Adipocyte (in vitro differentiated cells): Measurements from ENCODE around the gene FRS2.
"Not testable (repeated sequence)": the region's sequence is repeated elsewhere in the genome, so short reads cannot be mapped to it uniquely, and the experiment has no call there.

Source experiments
- DNase-seq: peaks from one replicate; pipeline ENCODE4 v3.0.0-alpha.2; 2015; ENCODE audit warnings: low read depth
- H3K27me3 ChIP-seq: replicated peaks from 2 replicates; pipeline ENCODE4 v1.7.0; 2013; ENCODE audit warnings: mild to moderate bottlenecking, low read length, moderate library complexity; ENCODE audit not compliant: control insufficient read depth, insufficient read depth
- H3K36me3 ChIP-seq: 2 replicates; pipeline ENCODE4 v1.7.0; 2013; ENCODE audit warnings: low read length, mild to moderate bottlenecking, moderate library complexity; ENCODE audit not compliant: control insufficient read depth, insufficient read depth, severe bottlenecking
- H3K4me1 ChIP-seq: 2 replicates; pipeline ENCODE4 v1.7.0; 2013; ENCODE audit warnings: mild to moderate bottlenecking, low read length, moderate library complexity; ENCODE audit not compliant: control insufficient read depth, insufficient read depth
- H3K4me3 ChIP-seq: 2 replicates; pipeline ENCODE4 v1.7.0; 2013; ENCODE audit warnings: mild to moderate bottlenecking, low read length, moderate library complexity
- H3K9ac ChIP-seq: 2 replicates; pipeline ENCODE4 v1.7.0; 2013; ENCODE audit warnings: mild to moderate bottlenecking, low read length, moderate library complexity
- H3K9me3 ChIP-seq: 2 replicates; pipeline ENCODE4 v1.7.0; 2013; ENCODE audit warnings: mild to moderate bottlenecking, low read length, moderate library complexity; ENCODE audit not compliant: control insufficient read depth

The FRS2 gene

DNA sequence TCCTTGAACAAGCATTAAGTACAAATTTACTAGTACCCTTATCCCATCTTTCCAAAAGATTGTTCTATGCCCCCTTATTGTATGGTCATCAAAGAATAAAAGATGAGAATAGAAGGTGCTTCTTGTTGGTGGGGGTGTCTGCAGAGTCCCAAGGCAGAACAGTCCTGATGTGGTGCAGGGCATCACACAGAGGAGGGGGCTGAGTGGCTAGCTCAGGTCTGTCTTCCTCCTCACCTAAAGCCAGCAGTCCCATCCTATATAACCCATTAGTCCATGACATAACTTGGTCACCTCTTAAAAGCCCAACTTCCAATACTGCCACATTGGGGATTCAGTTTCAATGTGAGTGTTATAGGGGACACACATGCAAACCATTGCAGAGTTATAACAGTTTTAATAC lies 130.6 kb downstream of the FRS2 start:
- no peak for DNase-seq
- Histone ChIP-seq H3K4me3 (no peak overlapping the region), H3K36me3 (peaks cover 77% of the 10 kb centered on the region), H3K27me3 (no peaks in the 10 kb centered on the region), H3K4me1 (no peaks in the 10 kb centered on the region), H3K9ac (no peak overlapping the region), H3K9me3 (no peaks in the 10 kb centered on the region)

DNA sequence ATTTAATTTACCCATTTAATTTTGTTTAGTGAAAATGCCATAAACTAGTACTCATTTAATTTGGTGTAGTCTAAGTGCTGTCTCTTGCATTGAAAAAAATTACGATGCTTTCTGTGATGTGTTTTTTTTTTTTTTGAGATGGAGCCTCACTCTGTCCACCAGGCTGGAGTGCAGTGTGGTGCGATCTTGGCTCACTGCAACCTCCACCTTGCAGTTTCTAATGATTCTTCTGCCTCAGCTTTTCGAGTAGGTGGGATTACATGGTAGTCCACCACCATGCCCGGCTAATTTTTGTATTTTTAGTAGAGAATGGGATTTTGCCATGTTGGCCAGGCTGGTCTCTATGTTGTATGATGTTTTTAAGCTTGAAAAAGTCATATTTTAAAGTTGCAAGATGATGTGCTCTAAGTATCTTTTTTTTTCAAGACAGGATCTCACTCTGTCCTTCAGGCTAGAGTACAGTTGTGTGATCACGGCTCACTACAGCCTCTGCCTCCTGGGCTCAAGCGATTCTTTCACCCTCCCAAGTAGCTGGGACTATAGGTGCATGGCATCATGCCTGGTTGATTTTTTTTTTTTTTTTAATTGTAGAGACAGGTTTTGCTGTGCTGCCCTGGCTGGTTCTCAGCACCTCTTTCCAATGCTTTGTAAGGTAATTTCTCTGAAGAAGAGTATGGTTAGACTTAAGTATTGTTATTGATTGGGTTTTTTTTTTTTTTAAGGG lies 131.9 kb downstream of the FRS2 start:
- no peak for DNase-seq
- H3K36me3 ChIP-seq: peaks cover 64% of the 10 kb centered on the region
- no peaks in the 10 kb centered on the region for H3K9me3 ChIP-seq
- no peak overlapping the region for H3K4me3 ChIP-seq
- H3K4me1 ChIP-seq: no peaks in the 10 kb centered on the region
- H3K27me3 ChIP-seq: no peaks in the 10 kb centered on the region
- H3K9ac ChIP-seq: no peak overlapping the region

DNA sequence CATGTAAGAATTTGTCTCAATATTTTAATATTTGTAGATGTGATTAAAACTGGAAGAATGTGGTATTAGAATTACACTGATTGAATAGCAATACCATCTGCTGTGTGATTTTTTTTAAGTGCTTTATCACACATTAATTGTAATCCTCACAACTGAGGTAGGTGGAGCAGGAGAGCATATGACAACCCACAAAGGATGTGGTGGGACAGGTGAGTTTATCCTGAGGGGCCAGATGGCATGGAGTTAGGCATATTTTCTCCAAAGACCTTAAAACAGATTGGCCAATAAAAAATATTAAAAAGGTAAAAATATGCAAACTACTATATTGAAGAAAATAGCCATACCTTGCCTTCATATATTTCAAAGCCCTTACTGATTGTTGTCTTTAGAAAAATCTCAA lies 132.8 kb downstream of the FRS2 start:
- H3K4me1 ChIP-seq: no peaks in the 10 kb centered on the region
- H3K4me3 ChIP-seq: no peak overlapping the region
- no peaks in the 10 kb centered on the region for H3K27me3 ChIP-seq
- no peak overlapping the region for H3K9ac ChIP-seq
- peaks cover 56% of the 10 kb centered on the region for H3K36me3 ChIP-seq
- H3K9me3 ChIP-seq: no peaks in the 10 kb centered on the region
- no peak for DNase-seq

DNA sequence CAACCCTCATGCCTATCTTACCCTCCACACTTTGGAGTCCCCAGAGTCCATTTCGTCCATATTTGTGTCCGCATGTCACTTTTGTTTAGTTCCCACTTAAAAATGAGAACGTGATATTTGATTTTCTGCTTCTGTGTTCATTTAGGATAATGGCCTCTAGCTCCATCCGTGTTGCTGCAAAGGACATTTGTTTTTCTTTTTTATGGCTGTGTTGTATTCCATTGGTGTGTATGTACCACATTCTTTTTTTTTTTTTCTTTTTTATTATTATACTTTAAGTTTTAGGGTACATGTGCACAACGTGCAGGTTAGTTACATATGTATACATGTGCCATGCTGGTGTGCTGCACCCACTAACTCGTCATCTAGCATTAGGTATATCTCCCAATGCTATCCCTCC lies 133.4 kb downstream of the FRS2 start:
- not testable (repeated sequence) for H3K9me3 ChIP-seq
- H3K36me3 ChIP-seq: peaks cover 50% of the 10 kb centered on the region

DNA sequence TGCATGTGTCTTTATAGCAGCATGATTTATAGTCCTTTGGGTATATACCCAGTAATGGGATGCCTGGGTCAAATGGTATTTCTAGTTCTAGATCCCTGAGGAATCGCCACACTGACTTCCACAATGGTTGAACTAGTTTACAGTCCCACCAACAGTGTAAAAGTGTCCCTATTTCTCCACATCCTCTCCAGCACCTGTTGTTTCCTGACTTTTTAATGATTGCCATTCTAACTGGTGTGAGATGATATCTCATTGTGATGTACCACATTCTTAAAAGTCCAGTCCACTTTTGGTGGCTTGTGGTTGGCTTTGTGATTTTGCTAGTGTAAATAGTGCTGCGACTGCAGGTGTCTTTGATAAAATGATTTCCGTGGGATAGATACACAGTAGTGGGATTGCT lies 134.1 kb downstream of the FRS2 start:
- not testable (repeated sequence) for H3K4me3 ChIP-seq, H3K9me3 ChIP-seq, H3K4me1 ChIP-seq, DNase-seq, H3K9ac ChIP-seq, H3K27me3 ChIP-seq
- H3K36me3 ChIP-seq: peaks cover 43% of the 10 kb centered on the region

More for the DNA sequence above, 133.4 kb downstream of the FRS2 start:
- not testable (repeated sequence) for H3K9ac ChIP-seq, H3K4me3 ChIP-seq, DNase-seq, H3K4me1 ChIP-seq, H3K27me3 ChIP-seq

DNA sequence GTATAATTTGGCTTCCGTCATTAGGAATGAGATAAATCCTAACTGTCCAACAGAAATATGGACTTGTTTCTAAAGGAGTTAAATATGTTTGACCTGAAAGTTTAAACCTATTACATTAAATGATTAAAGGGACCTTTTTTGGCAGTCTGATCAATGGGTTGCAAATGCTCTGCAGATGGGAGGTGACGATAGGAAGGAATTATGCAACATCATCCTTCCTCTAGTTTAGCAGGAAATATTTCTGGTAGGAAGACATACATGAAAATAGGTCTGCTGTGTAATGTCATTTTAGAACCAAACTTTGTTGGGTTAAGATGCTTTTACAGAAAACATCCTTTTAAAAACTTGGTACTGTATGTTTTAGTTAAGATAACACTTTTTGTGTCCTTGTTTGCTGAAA lies 137.9 kb downstream of the FRS2 start:
- DNase-seq: peak; percentile 12

DNA sequence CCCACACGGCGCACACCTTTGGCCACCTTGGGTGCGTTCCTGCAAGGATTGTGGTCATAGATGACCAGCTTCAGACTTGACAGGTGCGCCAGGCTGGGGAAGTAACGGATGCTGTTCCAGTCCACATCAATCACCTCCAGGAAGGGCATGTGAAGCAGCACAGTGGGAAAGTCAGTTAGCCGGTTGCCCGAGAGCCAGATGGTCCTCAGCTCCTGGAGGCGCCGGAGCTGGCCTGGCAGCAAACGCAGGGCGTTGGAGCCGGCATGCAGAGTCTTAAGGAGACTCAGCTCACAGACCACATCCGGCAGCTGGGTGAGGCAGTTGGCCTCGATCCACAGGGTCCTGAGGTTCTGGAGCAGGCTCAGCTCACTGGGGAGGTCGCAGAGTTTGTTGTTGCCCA lies 139.9 kb downstream of the FRS2 start:
- Histone ChIP-seq H3K4me3 (no peak overlapping the region), H3K4me1 (no peaks in the 10 kb centered on the region)

More for the DNA sequence above, 137.9 kb downstream of the FRS2 start:
- Histone ChIP-seq H3K4me3 (no peak overlapping the region), H3K9me3 (no peaks in the 10 kb centered on the region), H3K27me3 (no peaks in the 10 kb centered on the region), H3K36me3 (peaks cover 4% of the 10 kb centered on the region), H3K4me1 (no peaks in the 10 kb centered on the region), H3K9ac (no peak overlapping the region)

DNA sequence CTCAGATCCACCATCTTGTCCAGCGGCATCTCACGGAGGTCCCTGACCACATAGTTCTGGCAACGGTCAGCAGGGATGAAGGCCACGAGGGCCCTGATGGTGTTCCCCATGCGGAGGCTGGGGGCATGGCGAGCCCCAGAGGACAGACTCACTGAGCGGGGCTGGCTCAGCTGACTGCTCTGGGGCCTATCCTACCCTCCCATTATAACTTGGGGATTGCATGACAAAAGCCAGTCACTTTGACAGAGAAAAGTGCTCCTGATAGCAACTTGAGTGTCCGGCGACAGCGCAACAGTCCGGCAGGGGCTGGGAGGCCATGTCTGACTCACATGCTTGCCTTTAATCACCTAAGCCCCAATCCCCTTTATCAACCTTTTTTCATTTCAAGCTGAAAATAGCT lies 140.5 kb downstream of the FRS2 start, which contains the start of gene LRRC10:
LRRC10 (minus strand) TSS at position 179 of the 400 bp plus-strand sequence; CDS start at position 110, 69 bp downstream.
- no peak within 1 kb of the TSS for H3K4me3 ChIP-seq
- H3K36me3 ChIP-seq: no peaks in the 10 kb centered on the region
- no peaks in the 10 kb centered on the region for H3K9me3 ChIP-seq
- no peaks in the 10 kb centered on the region for H3K27me3 ChIP-seq
- no peaks in the 10 kb centered on the region for H3K4me1 ChIP-seq
- no peak within 1 kb of the TSS for H3K9ac ChIP-seq
- no peak for DNase-seq

More for the DNA sequence above, 139.9 kb downstream of the FRS2 start:
- DNase-seq: no peak
- Histone ChIP-seq H3K36me3 (no peaks in the 10 kb centered on the region), H3K27me3 (no peaks in the 10 kb centered on the region), H3K9ac (no peak overlapping the region), H3K9me3 (no peaks in the 10 kb centered on the region)

DNA sequence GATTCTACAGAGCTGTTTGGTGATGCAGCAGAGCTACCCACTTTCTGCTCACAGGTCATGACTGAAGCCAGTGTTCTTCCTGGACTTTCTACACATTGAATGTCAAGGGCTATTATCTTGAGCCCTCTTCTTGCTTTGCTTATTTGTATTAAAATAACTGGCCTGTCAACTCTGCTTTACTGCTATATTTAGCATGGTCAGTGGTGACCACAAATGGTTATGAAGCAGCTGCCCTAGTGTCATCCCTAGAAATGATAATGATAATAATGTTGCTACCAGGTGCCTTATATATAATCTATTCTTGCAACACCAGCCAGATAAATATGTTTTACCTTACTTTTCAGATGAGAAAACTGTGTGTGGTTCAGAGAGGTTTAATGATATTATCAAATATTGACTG lies 143.2 kb downstream of the FRS2 start:
- Histone ChIP-seq H3K9ac (no peak overlapping the region), H3K4me3 (no peak overlapping the region), H3K9me3 (no peaks in the 10 kb centered on the region), H3K4me1 (no peaks in the 10 kb centered on the region), H3K27me3 (peaks cover 2% of the 10 kb centered on the region), H3K36me3 (no peaks in the 10 kb centered on the region)
- DNase-seq: no peak

DNA sequence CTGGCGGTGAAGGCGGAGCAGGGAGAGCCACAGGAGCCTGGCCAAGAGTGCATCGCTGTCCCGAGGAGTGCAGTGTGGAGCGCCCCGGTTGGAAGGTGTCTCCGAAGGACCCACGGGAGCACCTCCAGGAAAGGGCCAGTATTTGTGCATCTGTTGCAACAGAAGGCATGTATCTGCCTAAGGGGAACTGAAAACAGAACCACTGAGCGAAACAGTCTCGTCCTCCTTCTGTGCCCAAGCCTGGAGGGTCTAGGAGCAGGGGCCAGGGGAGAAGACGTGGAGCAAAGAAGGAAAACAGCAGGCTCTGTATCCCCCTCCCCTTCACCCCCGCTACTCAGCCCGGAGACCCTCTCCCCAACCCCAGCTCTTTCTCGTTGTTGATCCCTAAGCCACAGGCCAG lies 145.8 kb downstream of the FRS2 start:
- Histone ChIP-seq H3K27me3 (peaks cover 2% of the 10 kb centered on the region), H3K4me1 (peaks cover 4% of the 10 kb centered on the region), H3K9me3 (no peaks in the 10 kb centered on the region), H3K9ac (no peak overlapping the region), H3K36me3 (no peaks in the 10 kb centered on the region), H3K4me3 (no peak overlapping the region)
- no peak for DNase-seq

DNA sequence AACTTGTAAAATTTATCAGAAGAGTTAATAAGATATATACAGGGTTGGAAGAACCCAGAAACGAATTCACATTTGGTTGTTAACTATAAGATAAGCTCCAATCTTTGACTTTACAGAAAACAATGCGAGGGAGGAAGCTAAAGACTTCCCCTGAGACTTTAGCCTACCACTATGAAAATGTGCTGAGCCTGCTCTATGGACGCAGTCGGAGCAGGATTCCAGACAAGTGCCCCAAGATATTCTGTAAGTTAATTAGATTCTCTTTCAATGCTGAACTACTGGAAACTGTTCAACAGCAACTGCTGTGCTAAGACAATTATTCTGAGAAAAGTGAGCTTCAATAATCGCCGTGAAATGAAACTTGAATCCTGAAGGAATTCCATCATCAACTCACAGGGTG lies 148.9 kb downstream of the FRS2 start:
- Histone ChIP-seq H3K9ac (no peak overlapping the region), H3K36me3 (no peaks in the 10 kb centered on the region), H3K9me3 (no peaks in the 10 kb centered on the region), H3K27me3 (peaks cover 2% of the 10 kb centered on the region), H3K4me1 (peaks cover 4% of the 10 kb centered on the region), H3K4me3 (no peak overlapping the region)
- no peak for DNase-seq

DNA sequence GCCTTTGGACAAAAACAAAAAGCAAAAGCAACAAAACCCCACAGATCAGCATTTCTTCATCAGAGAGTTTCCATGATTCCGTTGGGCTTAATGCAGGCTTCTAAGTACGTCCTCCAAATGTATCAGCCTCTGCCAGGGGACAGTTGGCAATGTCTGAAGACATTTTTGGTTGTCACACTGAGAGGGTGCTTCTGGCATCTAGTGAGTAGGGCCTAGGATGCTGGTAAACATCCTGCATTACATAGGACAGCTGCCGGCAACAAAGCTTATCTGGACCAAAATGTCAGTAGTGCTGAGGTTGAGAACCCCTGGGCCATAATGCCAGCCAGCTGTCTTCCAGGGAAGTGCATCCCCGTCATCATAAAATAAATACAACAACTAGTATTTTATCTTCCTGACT lies 149.9 kb downstream of the FRS2 start:
- H3K9me3 ChIP-seq: no peaks in the 10 kb centered on the region
- H3K4me1 ChIP-seq: peaks cover 4% of the 10 kb centered on the region
- no peaks in the 10 kb centered on the region for H3K36me3 ChIP-seq
- H3K27me3 ChIP-seq: peaks cover 2% of the 10 kb centered on the region
- no peak overlapping the region for H3K4me3 ChIP-seq
- no peak overlapping the region for H3K9ac ChIP-seq
- DNase-seq: no peak
